Right lobe of liver (tissue), 4 donors: ENCODE results near the gene CMKLR1.

Source experiments
- CTCF ChIP-seq, 4 donors: fragments of 200-600 bp in 3 of 4; fragments of 450-650 bp in 1 of 4; IDR thresholded peaks; one replicate each; pipeline versions ENCODE4 v1.5.1 to v1.8.0; 2016 to 2022; ENCODE audit warnings: antibody characterized with exemption in 4 of 4, mild to moderate bottlenecking in 2 of 4
- POLR2A ChIP-seq: fragments of 450-650 bp; IDR thresholded peaks from one replicate; pipeline ENCODE4 v1.6.1; 2017; ENCODE audit warnings: antibody characterized with exemption, mild to moderate bottlenecking
- donor health status: DM: no; HTN: no; CAD: no.
- donor health status: DM: no; HTN: no; CAD: no.
- donor health status: DM: no; HTN: yes; CAD: no.

- TF ChIP-seq CTCF (IDR thresholded peaks at IDR 0.05) (no peak), POLR2A (no peak)
Observed at GRCh38 chr12:108375986-108376663, 37.0 kb upstream of the CMKLR1 start.
